Esophagus (tissue), 2 donors: Measurements from ENCODE around the gene ARAP3. TPM values are rescaled to one million over a fixed set of nuclear protein-coding genes. Genes with fewer than 3 reads are reported as not detected.

Experiments
- H3K27ac ChIP-seq, 2 donors: one replicate each; pipeline ENCODE4 v1.5.1; 2013; ENCODE audit warnings: low read depth in 2 of 2, mild to moderate bottlenecking in 2 of 2, inconsistent platforms in 1 of 2, low read length in 1 of 2, moderate library complexity in 1 of 2
- H3K27me3 ChIP-seq, 2 donors: one replicate each; pipeline ENCODE4 v1.6.1; 2013; ENCODE audit warnings: low read length in 2 of 2, control low read depth in 1 of 2, mild to moderate bottlenecking in 1 of 2; ENCODE audit not compliant: insufficient read depth in 2 of 2, control insufficient read depth in 1 of 2
- H3K36me3 ChIP-seq, 2 donors: one replicate each; pipeline ENCODE4 v1.6.1; 2013; ENCODE audit warnings: low read length in 1 of 2; ENCODE audit not compliant: control insufficient read depth in 2 of 2, insufficient read depth in 2 of 2
- H3K4me1 ChIP-seq, 2 donors: one replicate each; pipeline ENCODE4 v1.6.1; 2013; ENCODE audit warnings: low read length in 1 of 2; ENCODE audit not compliant: control insufficient read depth in 2 of 2, insufficient read depth in 2 of 2
- H3K4me3 ChIP-seq, 2 donors: one replicate each; pipeline ENCODE4 v1.5.1; 2013; ENCODE audit warnings: low read length in 2 of 2, mild to moderate bottlenecking in 2 of 2, low read depth in 1 of 2, moderate library complexity in 1 of 2
- H3K9me3 ChIP-seq, 2 donors: one replicate each; pipeline ENCODE4 v1.6.1; 2013; ENCODE audit warnings: mild to moderate bottlenecking in 2 of 2, low read depth in 1 of 2, low read length in 1 of 2, moderate library complexity in 1 of 2; ENCODE audit not compliant: control insufficient read depth in 2 of 2, insufficient read depth in 1 of 2
- WGBS, 2 donors: extraction: QIAGEN DNeasy Blood & Tissue Kit; methylation state at CpG; one replicate each; pipeline ENCODE4 v1.1.7; 2013; 5-methylcytosine and 5-hydroxymethylcytosine counted together
- polyA plus RNA-seq, 2 donors: library from polyadenylated mRNA; stranded (reverse); fragments of 200-250 nt; gene quantifications; one replicate each; pipeline ENCODE4 v1.2.3, GENCODE V29; 2013
- donor health status: healthy with polysubstance abuse.
- donor health status: Bipolar disorder and iron deficiency.

Gene ARAP3
- polyA plus RNA-seq, 2 donors, result 2.9 to 4.0 TPM

- WGBS, 2 donors, result 73 to 83% methylated on average over 14 of the region's 14 CpGs
- H3K9me3 ChIP-seq, result no peaks in the 10 kb centered on the region
- H3K4me1 ChIP-seq, result peaks cover 3 to 11% of the 10 kb centered on the region in 2 donors
- H3K27me3 ChIP-seq, result no peaks in the 10 kb centered on the region
- no peak overlapping the region for H3K27ac ChIP-seq
- H3K4me3 ChIP-seq, result no peak overlapping the region
- H3K36me3 ChIP-seq, result no peaks in the 10 kb centered on the region
Measured at GRCh38 chr5:141715346-141715905, 33.4 kb upstream of the ARAP3 start.

- 58 to 84% methylated on average over 1 of the region's 1 CpG for whole genome bisulfite sequencing, 2 donors
- Histone ChIP-seq H3K4me1 (peaks cover 3 to 11% of the 10 kb centered on the region in 2 donors), H3K36me3 (no peaks in the 10 kb centered on the region), H3K27me3 (no peaks in the 10 kb centered on the region), H3K9me3 (no peaks in the 10 kb centered on the region), H3K27ac (no peak overlapping the region), H3K4me3 (no peak overlapping the region)
Measured at GRCh38 chr5:141714542-141715310, 32.7 kb upstream of the ARAP3 start.

GRCh38 chr5:141713616-141714309, 31.7 kb upstream of the ARAP3 start:
- no peak overlapping the region for H3K4me3 ChIP-seq
- no peaks in the 10 kb centered on the region for H3K27me3 ChIP-seq
- WGBS, 2 donors, result 60% methylated on average over 7 of the region's 7 CpGs

GRCh38 chr5:141711687-141712086, 29.7 kb upstream of the ARAP3 start:
- Histone ChIP-seq H3K27me3 (no peaks in the 10 kb centered on the region), H3K9me3 (no peaks in the 10 kb centered on the region), H3K27ac (no peak overlapping the region), H3K36me3 (no peaks in the 10 kb centered on the region), H3K4me1 (peaks cover 3 to 11% of the 10 kb centered on the region in 2 donors), H3K4me3 (no peak overlapping the region)
- 81 to 85% methylated on average over 6 of the region's 6 CpGs for WGBS, 2 donors

More at GRCh38 chr5:141713616-141714309, 31.7 kb upstream of the ARAP3 start:
- no peak overlapping the region for H3K27ac ChIP-seq
- H3K9me3 ChIP-seq, result no peaks in the 10 kb centered on the region
- H3K4me1 ChIP-seq, result peaks cover 3 to 11% of the 10 kb centered on the region in 2 donors
- H3K36me3 ChIP-seq, result no peaks in the 10 kb centered on the region

- H3K27me3 ChIP-seq, result no peaks in the 10 kb centered on the region
- peaks cover 0 to 6% of the 10 kb centered on the region in 2 donors for H3K4me1 ChIP-seq
- no peaks in the 10 kb centered on the region for H3K36me3 ChIP-seq
- H3K9me3 ChIP-seq, result no peaks in the 10 kb centered on the region
- no peak overlapping the region for H3K4me3 ChIP-seq
- 50 to 53% methylated on average over 6 of the region's 6 CpGs for WGBS, 2 donors
- H3K27ac ChIP-seq, result no peak overlapping the region
Measured at GRCh38 chr5:141709699-141710267, 27.8 kb upstream of the ARAP3 start.

- H3K4me1 ChIP-seq, result peaks cover 0 to 3% of the 10 kb centered on the region in 2 donors
- WGBS, 2 donors, result 72 to 74% methylated on average over 9 of the region's 9 CpGs
- no peak overlapping the region for H3K27ac ChIP-seq
- no peaks in the 10 kb centered on the region for H3K9me3 ChIP-seq
- H3K36me3 ChIP-seq, result no peaks in the 10 kb centered on the region
- no peak overlapping the region for H3K4me3 ChIP-seq
- no peaks in the 10 kb centered on the region for H3K27me3 ChIP-seq
Measured at GRCh38 chr5:141708016-141708415, 26.0 kb upstream of the ARAP3 start.

- no peak overlapping the region for H3K4me3 ChIP-seq
- H3K36me3 ChIP-seq, result no peaks in the 10 kb centered on the region
- H3K27me3 ChIP-seq, result no peaks in the 10 kb centered on the region
- peaks cover 2 to 5% of the 10 kb centered on the region in 2 donors for H3K4me1 ChIP-seq
- H3K27ac ChIP-seq, result no peak overlapping the region
- WGBS, 2 donors, result 78 to 90% methylated on average over 8 of the region's 8 CpGs
- no peaks in the 10 kb centered on the region for H3K9me3 ChIP-seq
Measured at GRCh38 chr5:141707510-141707909, 25.5 kb upstream of the ARAP3 start.

- Histone ChIP-seq H3K36me3 (no peaks in the 10 kb centered on the region), H3K27me3 (no peaks in the 10 kb centered on the region), H3K9me3 (no peaks in the 10 kb centered on the region), H3K4me1 (peaks cover 3 to 7% of the 10 kb centered on the region in 2 donors), H3K27ac (no peak overlapping the region), H3K4me3 (no peak overlapping the region)
- WGBS, 2 donors, result 53 to 58% methylated on average over 3 of the region's 3 CpGs
Measured at GRCh38 chr5:141706121-141706520, 24.1 kb upstream of the ARAP3 start.

GRCh38 chr5:141705469-141705868, 23.4 kb upstream of the ARAP3 start:
- Histone ChIP-seq H3K36me3 (no peaks in the 10 kb centered on the region), H3K9me3 (no peaks in the 10 kb centered on the region), H3K4me1 (peaks cover 3 to 7% of the 10 kb centered on the region in 2 donors), H3K27me3 (no peaks in the 10 kb centered on the region), H3K4me3 (no peak overlapping the region), H3K27ac (no peak overlapping the region)
- WGBS, 2 donors, result 54 to 70% methylated on average over 1 of the region's 1 CpG
